Lower leg skin (tissue), 3 donors: ENCODE data around the gene USP13.

Source experiments
- POLR2A ChIP-seq, 2 donors: fragments of 450-650 bp; IDR thresholded peaks; one replicate each; pipeline ENCODE4 v1.6.1; 2016 to 2017; ENCODE audit warnings: antibody characterized with exemption in 2 of 2, mild to moderate bottlenecking in 1 of 2, moderate library complexity in 1 of 2
- TF ChIP-seq, protein P1 (sequence below), 3 donors: fragments of 450-650 bp; IDR thresholded peaks; one replicate each; pipeline ENCODE4 v1.5.1; 2016; ENCODE audit warnings: antibody characterized with exemption in 3 of 3, mild to moderate bottlenecking in 3 of 3, moderate library complexity in 2 of 3

DNA sequence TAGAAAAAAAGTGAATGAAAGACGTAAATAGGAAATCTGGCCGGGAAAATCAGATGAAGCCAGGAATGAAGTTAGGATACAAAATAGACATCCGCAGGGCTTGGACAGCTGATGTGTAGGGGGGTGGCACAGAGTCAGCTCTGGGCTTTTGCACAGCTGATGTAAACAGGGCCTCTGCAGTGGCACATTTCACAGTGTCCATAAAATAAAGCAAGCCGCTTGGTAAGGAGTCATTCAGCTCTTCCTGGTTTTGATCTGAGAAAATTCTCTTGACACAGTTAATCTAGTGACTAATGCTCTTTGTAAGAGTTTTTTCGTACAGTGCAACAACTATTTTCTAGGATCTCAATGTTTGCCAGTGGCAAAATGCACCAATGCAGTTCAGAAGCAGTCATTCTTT lies 153.3 kb downstream of the USP13 start:
- TF ChIP-seq POLR2A (IDR thresholded peaks at IDR 0.05), result no peak
- TF ChIP-seq, protein P1, sequence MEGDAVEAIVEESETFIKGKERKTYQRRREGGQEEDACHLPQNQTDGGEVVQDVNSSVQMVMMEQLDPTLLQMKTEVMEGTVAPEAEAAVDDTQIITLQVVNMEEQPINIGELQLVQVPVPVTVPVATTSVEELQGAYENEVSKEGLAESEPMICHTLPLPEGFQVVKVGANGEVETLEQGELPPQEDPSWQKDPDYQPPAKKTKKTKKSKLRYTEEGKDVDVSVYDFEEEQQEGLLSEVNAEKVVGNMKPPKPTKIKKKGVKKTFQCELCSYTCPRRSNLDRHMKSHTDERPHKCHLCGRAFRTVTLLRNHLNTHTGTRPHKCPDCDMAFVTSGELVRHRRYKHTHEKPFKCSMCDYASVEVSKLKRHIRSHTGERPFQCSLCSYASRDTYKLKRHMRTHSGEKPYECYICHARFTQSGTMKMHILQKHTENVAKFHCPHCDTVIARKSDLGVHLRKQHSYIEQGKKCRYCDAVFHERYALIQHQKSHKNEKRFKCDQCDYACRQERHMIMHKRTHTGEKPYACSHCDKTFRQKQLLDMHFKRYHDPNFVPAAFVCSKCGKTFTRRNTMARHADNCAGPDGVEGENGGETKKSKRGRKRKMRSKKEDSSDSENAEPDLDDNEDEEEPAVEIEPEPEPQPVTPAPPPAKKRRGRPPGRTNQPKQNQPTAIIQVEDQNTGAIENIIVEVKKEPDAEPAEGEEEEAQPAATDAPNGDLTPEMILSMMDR (IDR thresholded peaks at IDR 0.05), result no peak
